OCI-M2 (cell line): ENCODE measurements around the gene SPATA18.

Experiments
- DNase-seq: peaks from one replicate; lab custom pipeline; 2025; ENCODE audit not compliant: unreplicated experiment; lab: John Stamatoyannopoulos, UW

SPATA18 gene, protein sequence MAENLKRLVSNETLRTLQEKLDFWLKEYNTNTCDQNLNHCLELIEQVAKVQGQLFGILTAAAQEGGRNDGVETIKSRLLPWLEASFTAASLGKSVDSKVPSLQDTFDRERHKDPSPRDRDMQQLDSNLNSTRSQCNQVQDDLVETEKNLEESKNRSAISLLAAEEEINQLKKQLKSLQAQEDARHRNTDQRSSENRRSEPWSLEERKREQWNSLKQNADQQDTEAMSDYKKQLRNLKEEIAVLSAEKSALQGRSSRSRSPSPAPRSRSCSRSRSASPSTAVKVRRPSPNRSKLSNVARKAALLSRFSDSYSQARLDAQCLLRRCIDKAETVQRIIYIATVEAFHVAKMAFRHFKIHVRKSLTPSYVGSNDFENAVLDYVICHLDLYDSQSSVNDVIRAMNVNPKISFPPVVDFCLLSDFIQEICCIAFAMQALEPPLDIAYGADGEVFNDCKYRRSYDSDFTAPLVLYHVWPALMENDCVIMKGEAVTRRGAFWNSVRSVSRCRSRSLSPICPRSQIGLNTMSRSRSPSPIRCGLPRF

DNA sequence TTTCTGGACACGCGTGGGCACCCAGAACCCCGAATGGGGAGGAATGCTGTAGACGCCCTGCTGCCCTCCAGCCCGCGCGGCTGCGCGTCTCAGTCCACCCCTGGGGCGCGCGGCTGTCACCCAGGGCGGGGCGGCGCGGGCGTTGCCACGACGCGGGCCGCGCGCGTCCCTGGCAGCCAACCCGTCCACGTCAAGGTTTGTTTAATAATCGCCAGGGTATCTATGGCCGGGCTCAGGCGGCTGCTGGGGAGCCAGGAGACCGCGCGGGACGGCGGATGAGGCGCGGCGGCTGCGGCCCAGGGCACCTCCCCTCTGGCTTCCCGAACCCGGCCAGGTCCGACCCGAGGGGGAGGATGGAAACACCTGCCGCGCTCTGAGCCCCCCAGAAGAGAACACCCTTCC lies at the start of gene SPATA18:
TSS of gene SPATA18 (plus strand) at position 92 of the 402 bp plus-strand sequence. CDS start 401 bp downstream, outside the sequence.
- no peak for DNase-seq

DNA sequence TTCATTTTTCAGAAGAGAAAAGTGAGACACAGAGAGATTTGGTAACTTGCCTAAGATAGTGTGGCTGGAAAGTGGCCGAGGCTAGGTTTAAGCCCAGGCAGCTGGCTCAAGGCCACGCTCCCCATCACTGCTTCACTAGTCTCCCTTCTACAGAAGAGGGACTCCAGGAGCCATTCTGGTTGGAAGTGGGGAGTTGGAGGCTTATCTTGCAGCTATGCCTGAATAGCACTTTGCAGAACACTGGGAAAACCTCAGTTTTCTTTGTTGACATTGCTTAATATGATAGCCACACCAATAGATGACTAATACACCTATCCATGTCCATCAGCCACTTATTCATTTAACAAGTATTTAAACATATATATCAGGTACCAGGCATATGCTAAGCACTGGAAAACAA lies 49.5 kb upstream of the SPATA18 start:
- no peak for DNase-seq

DNA sequence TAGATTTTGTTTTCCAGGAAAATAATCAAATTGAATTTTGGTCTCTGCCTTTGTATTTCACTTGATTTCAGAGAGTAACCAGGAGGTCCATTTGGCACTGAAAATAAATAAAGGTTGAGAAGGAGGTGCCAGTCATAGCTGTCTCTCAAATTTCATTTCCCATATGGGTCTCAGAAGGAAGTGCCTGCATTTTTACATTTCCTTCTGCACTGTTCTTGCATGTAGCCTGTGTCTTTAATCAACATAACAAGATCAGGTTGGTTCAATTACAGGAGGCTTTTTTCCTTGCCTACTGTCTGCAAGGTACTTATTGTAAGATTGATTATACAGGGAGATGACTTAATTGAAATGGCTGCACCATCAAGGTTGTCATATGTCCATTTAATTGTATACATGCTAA lies 46.7 kb upstream of the SPATA18 start:
- DNase-seq: no peak

DNA sequence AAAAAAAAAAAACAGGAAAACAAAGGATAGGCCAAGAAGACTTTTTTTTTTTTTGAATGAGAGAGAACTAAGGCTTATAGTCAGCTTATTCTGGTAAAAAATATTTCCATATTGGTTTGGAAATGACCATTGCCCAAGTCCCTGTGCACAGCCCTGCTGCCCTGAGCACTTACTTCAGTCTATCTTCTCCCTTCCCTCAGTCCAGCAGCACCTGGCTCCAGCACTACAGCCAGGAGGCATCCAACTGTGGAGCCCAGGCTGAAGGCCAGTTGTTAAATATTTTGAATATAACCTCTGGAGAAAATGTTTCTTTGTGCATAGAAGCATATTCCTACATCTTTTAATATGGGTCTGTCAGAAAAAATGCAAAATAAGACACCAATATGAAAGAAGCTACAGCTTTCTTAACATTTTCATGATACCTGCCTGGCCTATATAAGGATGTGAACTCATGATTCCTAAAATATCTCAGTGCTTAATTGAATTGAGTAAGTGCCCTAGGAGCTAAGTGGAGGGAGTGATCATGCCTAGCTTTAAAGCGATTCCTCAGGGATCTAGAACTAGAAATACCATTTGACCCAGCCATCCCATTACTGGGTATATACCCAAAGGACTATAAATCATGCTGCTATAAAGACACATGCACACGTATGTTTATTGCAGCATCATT lies 45.4 kb upstream of the SPATA18 start:
- no peak for DNase-seq

DNA sequence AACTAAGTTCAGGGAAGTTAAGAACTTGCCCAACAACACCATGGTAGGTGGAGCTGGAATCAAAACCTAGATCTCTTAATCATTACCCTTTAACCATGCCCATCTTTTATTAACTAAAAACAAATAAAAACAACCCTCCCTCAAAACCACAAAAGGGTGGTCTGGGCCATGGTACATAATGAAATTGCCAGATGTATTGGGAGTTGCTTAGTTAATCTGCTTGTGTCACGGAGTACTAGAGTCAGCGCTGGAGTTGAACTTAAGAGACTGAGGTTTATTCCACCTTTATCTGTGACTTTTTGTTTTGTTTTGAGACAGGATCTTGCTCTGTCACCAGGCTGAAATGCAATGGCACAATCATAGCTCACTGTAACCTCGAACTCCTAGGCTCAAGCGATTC lies 44.2 kb upstream of the SPATA18 start:
- DNase-seq: no peak

DNA sequence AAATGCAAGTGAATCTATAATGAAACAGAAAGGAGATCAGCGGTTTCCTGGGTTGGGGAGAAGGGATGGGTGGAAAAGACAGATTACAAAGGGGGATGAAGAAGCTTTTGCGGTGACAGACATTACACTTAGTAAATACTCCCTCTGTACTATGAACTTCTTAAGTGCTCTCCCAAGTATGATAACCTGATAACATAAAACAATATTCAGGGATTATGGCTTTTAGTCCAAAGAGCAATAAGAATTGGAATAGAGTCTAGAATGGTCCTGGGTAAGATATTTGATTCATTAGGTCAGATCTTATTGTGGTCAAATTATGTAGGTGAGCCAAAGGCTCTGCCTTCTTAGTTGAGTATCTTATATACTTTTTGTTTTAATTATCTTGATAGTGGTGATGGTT lies 40.1 kb upstream of the SPATA18 start:
- DNase-seq: no peak

DNA sequence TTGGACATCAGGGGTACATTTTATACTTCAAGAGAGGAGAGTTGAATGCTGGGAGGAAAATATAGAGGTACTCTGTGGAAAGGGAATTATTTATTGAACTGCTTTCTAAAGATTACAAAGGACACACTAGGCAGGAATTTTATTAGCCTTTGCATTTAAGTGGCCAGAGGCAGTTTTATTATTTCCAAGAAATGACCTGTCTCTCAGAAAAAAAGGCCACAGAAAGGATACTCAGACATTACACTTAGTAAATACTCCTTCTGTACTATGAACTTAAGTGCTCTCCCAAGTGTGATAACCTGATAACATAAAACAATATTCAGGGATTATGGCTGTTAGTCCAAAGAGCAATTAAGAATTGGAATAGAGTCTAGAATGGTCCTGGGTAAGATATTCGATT lies 38.5 kb upstream of the SPATA18 start:
- DNase-seq: no peak

DNA sequence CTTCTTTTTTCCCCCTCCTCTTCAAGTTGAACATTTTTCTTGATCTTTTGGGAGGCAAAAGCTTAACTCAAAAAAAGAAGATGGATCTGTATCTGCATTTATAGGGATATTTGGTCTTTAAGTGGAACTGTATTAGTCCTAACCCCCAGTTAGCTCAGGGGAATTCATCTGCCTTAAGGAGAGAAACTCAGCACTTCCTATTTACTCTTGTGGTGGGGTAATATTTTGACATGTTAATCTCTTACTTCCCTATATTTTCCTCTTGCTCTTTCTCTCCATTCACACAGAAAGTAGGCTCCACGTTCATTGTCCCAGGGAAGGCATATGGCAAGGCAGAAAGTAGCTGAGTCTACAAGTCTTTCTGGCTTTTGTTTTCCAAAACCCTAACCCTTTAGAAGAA lies 36.2 kb upstream of the SPATA18 start:
- no peak for DNase-seq

DNA sequence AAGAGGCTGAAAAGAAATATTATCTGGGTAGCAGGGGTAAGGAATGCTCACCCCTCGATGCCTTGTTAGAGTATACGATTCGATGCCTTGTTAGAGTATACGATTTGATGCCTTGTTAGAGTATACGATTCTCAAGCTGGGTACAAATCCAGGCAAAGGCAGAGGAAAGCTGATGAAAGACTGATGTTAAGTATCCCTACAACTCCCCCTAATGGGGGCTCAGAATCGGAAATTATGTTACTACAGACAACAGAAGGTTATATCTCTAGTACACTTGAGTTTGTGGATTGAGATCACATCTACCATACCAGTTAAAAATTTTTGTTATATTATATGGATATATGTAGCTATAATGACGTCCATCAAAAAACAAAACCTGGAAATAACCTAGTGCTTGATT lies 35.7 kb upstream of the SPATA18 start:
- DNase-seq: no peak

DNA sequence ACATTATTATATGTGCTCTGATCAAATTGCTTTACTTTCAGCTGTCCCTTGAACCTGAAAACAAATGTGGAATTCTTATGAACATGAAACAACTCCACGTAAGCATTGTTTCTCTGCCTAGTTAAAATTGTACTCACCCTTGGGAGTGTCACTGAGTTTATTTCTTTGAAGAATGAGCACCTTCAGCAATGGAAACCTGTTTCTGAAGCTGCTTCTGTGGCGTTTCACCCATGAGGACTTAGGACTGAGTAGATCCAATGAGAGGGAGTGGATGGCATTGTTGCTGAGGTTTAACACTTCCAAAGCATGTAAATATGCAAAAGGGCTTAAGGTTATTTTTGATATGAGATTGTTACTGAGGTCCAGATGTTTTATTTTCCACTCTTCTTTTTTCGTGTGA lies 34.1 kb upstream of the SPATA18 start:
- DNase-seq: no peak

DNA sequence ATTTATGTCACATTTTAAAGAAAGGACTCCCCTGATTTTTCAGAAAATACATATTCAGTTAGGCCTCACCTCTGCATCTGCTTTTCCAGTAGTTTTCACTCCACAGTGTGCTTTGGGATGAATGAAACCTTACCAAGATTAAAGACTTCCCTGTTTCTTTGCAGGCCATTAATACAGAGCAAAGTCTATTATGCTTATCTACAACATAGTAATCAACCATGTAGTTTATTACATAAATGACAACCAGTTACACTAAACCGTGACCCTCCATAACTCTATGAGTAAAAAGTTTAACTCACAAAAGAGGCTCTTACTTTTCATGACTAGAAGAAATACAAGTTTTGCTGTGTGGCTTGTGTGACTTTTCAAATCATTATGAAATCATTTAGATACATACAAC lies 33.3 kb upstream of the SPATA18 start:
- DNase-seq: no peak

DNA sequence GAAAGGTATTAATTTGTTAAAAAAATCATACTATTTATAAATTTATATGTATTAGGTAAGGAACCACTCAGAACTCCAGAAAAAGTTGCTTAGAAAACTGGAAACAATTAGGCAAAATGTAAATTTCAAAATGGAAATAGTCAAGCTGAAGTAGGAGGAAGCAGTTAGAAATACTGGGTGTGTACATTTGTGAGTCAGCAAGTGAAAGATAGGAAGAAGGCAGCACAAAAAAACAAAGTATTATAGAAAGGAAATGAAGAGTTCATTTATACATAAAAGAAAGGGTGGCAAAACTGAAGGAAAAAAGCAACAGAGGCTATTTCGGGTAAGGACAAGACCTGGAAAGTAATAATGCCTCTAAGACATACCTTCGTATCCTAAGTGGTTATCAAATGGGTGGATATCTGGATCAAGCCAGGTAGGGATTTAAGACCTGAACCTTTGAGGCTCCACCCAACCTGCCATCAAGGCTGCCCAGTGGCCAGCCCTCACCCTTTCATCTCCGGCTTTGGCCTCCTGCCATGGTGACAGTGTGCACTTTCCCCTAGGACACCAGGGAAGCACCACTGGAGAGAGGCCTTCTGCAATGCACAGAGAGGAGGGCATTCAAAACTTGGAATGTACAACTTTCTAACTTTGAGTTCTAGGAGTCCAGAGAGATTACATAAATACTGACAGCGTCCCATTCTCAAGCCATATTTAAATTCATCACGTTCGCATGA lies 31.0 kb upstream of the SPATA18 start, which contains the start of gene LRRC66:
TSS of gene LRRC66 (minus strand) at position 428 of the 722 bp plus-strand sequence. CDS start 2,750 bp downstream, outside the sequence.
- no peak for DNase-seq

DNA sequence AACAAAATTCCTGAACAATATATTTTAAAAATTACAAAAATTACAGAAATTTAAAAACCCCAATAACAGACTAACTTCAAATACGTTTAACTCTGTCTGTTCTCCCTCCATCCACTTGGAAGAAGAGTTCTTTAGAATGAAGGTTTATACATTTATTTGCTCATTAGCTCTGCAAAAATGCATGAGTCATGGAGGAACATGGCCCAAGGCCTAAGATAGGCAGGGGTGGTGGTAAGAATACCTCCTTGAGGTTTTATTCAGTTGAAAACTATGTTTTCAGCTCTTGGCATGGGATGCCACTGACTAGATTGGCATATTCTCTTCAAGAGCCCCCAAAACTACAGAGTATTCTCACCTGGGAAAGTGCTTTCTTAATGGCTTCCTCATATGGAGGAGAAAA lies 22.1 kb upstream of the SPATA18 start:
- DNase-seq: no peak

DNA sequence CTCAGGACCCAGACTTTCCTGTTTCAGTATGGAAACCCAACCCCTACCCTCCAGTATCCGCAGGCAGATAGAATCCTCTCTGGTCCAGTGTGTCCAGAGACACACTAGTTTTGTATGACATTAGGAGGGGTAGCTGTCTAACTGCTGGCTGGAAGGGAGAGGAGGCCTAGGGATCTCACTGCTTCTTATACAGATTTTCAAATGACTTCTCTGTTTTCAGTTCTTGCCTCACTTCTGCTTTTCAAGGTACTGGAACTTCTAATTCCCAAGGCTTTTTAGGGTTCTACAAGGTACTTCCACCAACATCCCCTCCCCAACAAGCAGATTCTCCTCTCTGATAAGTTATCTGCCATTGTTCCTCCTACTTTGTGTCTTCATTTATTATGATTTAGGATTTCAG lies 19.1 kb upstream of the SPATA18 start:
- DNase-seq: no peak

DNA sequence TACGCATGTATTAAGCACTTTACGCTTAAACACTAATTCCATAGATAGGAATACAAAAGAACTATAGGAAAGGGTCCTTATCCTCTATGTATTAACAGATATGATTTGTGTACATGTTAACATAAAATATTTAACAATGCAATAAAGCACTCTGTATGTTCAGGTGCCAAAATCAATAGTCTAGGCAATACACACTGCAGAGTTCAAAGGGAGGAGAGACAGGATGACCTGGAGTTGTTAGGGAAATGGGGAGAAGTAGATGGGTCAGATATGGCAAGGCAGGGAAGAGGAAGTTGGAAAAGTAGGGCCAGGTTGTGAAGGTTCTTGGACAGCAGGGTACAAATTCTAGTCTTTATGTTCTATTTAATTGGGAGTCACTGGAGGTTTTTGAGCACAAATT lies 15.9 kb upstream of the SPATA18 start:
- no peak for DNase-seq

DNA sequence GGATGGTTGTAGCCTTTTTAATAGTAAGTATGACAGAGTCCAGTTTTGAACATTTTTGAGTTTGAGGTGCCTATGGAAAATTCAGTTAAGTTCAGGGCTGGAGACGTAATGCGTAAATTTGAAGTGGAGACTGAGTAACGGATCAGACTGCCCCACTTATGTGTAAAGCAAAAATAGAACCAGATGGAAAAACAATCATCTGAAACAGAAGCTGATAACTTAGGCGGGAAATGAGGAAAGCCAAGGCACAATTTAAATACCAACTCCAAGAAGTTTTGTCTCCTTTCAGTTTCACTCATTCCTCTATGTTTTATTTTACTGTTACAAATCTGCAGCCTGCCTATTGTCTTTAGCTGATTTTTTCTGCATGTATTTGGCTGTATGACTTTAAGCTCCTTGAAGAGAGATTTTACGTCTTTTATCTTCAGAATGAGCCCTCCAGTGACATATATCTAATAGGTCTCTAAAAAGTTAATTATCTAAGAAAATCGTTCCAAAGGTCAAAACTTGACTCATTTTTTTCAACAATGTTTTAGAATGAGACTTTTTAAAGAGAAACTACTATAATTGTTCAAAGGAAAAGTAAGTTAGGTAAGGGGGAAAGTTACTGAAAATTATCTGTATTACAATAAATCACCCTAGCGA lies 14.1 kb upstream of the SPATA18 start:
- no peak for DNase-seq

DNA sequence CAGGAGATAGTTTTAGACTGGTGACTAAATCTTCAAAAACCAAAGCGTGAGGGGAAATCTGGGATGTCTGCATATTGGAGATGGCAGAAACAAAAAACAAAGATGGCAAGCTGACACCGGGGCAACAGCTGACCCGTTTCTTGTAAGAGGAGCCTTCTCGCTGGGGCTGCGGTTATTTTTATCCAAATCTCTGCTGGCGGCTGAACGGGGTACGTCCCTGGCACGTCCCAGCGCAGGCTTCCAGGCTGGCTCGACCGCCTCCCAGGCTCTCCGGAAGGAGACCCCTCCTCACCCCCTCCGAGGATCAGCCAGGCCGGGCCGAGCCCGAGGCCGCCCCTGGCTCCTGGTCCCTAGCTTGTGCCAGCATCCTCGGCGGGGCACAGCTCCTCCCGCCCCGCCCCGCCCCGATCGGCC lies 13.4 kb upstream of the SPATA18 start:
- DNase-seq: no peak

DNA sequence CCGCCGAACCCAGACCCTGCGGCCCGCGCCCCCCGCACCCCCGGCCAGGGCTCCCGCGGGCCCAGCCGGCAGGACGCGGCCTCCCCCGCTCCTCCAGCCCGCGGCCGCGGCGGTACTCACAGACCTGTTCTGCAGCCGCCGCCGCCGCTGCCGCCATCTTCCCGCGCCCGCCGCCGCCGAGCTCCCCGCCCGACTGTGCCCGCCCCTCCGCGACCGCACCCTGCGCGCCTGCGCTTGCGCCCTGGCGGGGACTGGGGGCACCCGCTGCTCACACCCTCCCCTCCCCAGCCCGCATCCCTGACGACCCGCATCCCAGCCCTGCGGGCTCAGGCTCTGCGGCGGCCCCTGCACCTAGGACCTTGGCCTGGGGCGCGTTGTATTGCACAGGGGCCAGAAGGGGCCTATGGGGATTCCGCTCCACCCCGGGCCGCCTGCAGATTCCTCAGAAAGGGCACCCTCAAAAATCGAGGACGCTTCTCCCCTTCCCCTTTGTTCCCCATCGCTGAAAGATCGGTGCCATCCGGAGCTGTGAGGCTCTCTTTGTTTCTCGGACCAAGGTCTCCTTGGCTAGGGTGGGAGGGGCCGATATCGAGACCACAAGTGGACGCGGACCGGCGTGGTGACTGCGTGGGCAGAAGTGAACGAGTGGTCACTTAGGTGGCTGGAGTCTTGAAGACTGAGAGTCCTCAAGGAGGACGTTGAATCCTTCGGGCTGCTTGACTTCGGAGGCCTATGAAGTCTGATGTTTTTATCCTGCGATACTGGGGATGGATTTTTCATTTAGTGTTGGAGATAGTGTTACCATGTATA lies 12.8 kb upstream of the SPATA18 start, which contains the start of gene SGCB:
TSS of gene SGCB (minus strand) at position 197 of the 810 bp plus-strand sequence. CDS start at position 157, 40 bp downstream.
- no peak for DNase-seq

DNA sequence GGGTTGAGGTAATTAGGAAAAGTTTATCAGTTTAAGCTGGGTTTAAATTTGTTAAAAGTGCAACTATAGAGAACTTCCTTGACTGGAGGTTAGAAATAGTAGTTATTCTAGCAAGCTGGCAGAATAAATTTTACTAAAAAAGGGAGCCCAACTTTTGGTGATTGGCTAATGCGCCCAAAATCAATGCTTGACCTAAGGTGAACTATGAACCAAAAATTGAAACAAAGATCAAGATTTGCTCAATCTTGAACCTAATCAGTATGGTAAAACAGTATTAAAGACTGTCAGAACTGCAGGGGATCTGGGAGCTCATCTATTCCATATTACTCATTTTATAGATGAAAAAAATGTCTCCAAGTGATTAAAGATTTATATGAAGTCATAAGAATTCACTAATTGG lies 6.1 kb upstream of the SPATA18 start:
- no peak for DNase-seq

DNA sequence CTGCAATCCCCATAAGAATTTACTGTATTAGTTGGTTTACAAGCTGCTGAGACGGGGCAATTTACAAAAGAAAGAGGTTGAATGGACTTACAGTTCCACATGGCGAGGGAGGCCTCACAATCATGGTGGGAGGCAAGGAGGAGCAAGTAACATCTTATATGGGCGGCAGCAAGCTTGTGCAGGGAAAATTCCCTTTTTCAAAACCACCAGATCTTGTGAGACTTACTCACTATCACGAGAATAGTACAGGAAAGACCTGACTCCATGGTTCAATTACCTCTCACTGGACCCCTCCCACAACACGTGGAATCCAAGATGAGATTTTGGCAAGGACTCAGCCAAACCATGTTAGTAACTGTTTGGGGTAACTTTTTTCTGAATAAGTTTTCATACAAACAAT lies 1.8 kb upstream of the SPATA18 start:
- DNase-seq: no peak
